ENCODE results near the gene ANAPC2. TPM values are rescaled to one million over a fixed set of nuclear protein-coding genes. Genes with fewer than 3 reads are reported as not detected.

The ANAPC2 gene
- total and polyA plus RNA-seq, 9 donors, result 8.0 to 61.5 (median 50.6) TPM

DNA sequence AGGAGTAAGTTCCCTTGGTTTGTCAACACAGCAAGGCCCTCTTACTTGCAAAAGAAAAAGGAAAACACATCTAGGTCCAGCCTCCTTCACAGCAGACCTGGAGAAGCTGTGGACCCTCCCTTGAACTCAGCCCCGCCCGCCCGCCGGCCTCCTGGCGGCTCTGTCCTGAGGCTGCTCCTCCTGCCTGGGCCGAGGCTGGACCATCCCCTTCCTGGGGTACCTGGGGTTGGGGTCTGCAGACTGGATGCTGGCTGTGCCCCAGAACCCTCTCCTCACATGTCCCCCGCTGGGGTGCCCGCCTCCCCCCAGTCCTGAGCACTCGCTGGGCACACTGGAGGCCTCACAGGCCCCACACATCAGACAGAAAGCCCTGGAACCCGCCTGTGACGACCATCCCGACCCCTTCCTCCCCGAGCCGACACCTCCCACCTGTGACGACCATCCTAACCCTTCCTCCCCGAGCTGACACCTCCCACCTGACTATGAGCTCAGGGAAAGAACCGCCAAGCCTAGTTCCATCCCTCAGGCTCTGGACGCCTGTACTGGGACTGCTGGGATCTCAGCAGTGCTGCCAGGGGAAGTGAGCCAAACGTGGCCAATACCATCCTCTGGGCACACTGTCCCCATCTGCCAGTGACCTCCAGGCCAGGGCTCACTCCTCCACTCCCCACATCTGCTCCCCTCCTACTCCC, 9.3 kb downstream of the ANAPC2 start:
- intact Hi-C loops (cut with DNase I), result no loop called here
- no peaks in the 10 kb centered on the region for H3K4me1 ChIP-seq (ENCODE audit: insufficient read depth)
- WGBS, 3 donors, result 83 to 86% (median 85%) methylated on average over 18 to 19 of the region's 19 CpGs
- H3K27ac ChIP-seq, result no peak overlapping the region
- no peak for DNase-seq
- H3K9me3 ChIP-seq, result no peaks in the 10 kb centered on the region
- no peaks in the 10 kb centered on the region for H3K36me3 ChIP-seq
- TF ChIP-seq CTCF (IDR thresholded peaks at IDR 0.05) (no peak), EP300 (IDR thresholded peaks at IDR 0.05) (no peak), POLR2A (IDR thresholded peaks at IDR 0.05) (no peak)
- no peaks in the 10 kb centered on the region for H3K27me3 ChIP-seq
- H3K4me3 ChIP-seq, result no peak overlapping the region

- no peak for TF ChIP-seq EP300 (IDR thresholded peaks at IDR 0.05)
- no peak for TF ChIP-seq CTCF (IDR thresholded peaks at IDR 0.05)
- TF ChIP-seq POLR2A (IDR thresholded peaks at IDR 0.05), result no peak
These were observed 10.0 kb downstream of the ANAPC2 start for GRCh38 chr9:137178201-137178938.

GRCh38 chr9:137176302-137177182, 11.8 kb downstream of the ANAPC2 start:
- WGBS, 3 donors, result 47 to 55% (median 51%) methylated on average over 17 of the region's 17 CpGs
- Histone ChIP-seq H3K4me3 (no peak overlapping the region), H3K4me1 (ENCODE audit: insufficient read depth) (no peaks in the 10 kb centered on the region)

More at GRCh38 chr9:137178201-137178938, 10.0 kb downstream of the ANAPC2 start:
- Histone ChIP-seq H3K4me3 (no peak overlapping the region), H3K36me3 (no peaks in the 10 kb centered on the region), H3K27me3 (no peaks in the 10 kb centered on the region), H3K9me3 (no peaks in the 10 kb centered on the region), H3K4me1 (ENCODE audit: insufficient read depth) (no peaks in the 10 kb centered on the region), H3K27ac (no peak overlapping the region)
- WGBS, 3 donors, result 84 to 87% (median 84%) methylated on average over 22 to 23 of the region's 23 CpGs
- intact Hi-C loops (cut with DNase I), result no loop called here
- DNase-seq, result no peak

More at GRCh38 chr9:137176302-137177182, 11.8 kb downstream of the ANAPC2 start:
- H3K9me3 ChIP-seq, result no peaks in the 10 kb centered on the region
- no peaks in the 10 kb centered on the region for H3K27me3 ChIP-seq
- no peak overlapping the region for H3K27ac ChIP-seq
- DNase-seq, result no peak
- TF ChIP-seq EP300 (IDR thresholded peaks at IDR 0.05), result no peak
- no peak for TF ChIP-seq POLR2A (IDR thresholded peaks at IDR 0.05)
- no peak for TF ChIP-seq CTCF (IDR thresholded peaks at IDR 0.05)
- intact Hi-C loops (cut with DNase I), result no loop called here
- no peaks in the 10 kb centered on the region for H3K36me3 ChIP-seq

All from ovary (tissue), 9 donors.